Activated CD4-positive, CD25-positive, alpha-beta regulatory T cell treated with anti-CD3 and anti-CD28 coated beads, Interleukin-2, amount 50 U/mL, for 24 hours (primary cell): ENCODE data around the gene NFIC.
"Not testable (repeated sequence)": the region's sequence is repeated elsewhere in the genome, so short reads cannot be mapped to it uniquely, and the experiment has no call there.

ENCODE experiments used
- ATAC-seq, 2 donors: fragments of 150-1000 bp; cut with Tn5 transposase; one replicate each; pipeline ENCODE4 v1.10.0; 2021; ENCODE audit warnings: mild to moderate bottlenecking in 1 of 2, moderate library complexity in 1 of 2

Gene NFIC

DNA sequence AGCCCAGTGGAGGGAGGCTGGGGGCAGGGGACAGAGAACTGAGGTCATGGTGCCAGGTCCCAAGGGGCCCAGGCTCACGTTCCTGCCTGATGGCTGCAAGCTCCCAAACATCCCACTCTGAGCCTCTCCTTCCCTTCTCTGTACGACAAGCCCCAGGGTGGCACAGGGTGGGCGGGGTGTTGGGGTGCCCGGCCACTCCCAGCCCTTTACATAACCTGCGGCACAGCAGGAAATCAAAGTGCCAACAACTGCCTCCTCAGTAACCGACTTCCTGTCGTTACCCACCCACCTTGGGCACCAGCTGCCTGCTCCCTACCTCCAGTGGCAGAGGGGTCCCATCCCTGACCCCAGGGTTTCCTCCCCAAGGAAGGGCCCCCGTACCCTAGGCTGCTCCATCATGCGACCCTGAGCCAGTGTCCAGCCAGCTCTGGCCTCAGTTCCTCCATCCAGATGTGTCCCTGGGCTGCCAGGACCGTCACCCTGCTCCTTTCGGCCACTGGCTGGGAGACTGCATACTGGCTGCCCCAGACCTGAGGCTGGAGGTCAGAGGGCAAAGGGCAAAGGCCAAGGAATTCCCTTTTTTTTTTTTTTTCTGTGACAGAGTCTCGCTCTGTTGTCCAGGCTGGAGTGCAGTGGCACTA lies 27.7 kb upstream of the NFIC start:
- ATAC-seq, result peak; percentile 56 to 78

DNA sequence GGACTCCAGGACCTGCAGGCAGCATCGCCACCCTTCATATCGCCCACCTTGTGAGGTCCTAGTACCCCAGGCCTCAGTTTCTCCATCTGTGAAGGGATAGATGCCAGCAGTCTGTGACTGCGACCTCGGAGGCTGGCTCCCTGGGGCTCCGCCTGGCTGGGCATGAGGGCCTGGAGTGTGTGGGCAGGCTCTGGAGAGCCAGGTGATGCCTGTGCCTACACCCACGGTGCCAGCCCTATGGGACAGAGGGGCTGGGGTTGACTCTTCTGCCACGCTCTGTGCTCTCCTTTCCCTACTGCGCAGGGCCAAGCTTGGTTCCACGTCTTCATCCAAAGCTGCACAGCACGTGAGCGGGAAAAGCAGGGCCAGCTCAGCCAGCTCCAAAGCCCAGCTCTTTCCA lies 26.0 kb upstream of the NFIC start:
- ATAC-seq, result no peak

DNA sequence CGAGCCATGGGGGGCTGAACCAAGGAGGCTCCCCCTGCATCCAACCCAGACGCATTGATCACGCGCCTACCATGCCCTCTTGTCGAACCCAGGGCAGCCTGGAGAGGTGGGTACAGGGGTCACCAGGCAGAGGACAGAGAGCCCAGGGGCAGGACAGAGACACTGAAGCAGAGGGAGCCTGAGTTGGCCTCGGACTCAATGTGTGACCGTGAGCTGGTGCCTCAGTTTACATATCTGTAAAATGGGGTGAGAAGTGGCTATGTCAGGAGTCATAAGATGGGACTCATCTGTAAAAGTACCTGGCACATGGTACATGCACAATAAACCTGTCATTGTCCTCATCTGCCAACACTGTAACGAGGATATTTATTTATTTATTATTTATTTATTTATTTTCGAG lies 24.1 kb upstream of the NFIC start:
- no peak for ATAC-seq

DNA sequence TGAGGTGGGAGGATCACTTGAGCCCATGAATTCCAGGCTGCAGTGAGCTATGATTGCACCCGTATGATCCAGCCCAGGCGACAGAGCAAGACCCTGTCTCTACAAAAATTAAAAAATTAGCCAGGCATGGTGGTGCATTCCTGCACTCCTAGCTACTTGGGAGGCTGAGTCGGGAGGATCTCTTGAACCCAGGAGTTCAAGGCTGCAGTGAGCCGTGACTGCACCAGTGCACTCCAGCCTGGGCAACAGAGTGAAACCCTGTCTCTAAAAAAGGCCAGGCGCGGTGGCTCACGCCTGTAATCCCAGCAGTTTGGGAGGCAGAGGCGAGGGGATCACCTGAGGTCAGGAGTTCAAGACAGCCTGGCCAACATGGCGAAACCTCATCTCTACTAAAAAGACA lies 23.4 kb upstream of the NFIC start:
- ATAC-seq, result not testable (repeated sequence)

DNA sequence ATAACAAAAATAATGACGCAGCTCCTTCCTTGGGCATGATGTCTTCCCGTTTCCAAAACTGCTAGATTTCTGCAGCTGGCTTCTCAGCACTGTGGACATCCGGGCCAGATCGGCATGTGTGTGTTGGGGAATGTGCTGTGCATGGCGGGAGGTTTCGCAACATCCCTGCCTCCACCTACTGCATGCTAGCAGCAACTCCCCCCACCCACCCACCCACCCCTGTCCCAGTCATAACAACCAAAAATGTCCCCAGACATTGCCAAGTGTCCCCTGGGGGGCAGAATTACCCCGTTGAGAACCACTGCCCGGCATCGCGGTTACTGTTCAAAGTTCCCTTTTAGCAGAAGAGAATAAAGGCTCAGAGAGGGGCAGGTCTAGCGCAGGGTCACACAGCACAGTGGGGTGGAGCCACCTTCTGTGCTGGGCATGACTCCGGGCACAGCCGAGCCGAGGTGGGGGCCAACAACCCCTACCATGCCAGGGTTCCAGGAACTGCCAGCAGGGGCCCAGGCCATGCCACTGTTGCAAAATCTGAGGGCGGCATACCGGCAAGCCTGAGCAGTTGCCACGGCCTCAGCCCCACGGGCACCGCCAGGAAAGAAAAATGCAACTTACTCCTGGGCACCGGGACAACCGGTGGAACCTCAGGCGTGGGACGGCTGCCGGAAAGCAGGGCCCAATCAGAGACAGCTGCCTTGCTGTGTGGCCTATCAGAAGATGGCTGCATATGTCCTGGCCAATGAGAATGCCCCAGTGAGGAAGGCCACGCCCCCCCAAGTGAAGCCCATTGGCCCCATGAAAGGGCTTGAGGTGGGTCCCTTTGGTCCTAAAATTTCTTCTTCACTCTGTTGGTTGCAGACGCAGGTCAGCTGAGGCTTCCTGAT lies 22.5 kb upstream of the NFIC start:
- ATAC-seq, result peak; percentile 71 to 90

DNA sequence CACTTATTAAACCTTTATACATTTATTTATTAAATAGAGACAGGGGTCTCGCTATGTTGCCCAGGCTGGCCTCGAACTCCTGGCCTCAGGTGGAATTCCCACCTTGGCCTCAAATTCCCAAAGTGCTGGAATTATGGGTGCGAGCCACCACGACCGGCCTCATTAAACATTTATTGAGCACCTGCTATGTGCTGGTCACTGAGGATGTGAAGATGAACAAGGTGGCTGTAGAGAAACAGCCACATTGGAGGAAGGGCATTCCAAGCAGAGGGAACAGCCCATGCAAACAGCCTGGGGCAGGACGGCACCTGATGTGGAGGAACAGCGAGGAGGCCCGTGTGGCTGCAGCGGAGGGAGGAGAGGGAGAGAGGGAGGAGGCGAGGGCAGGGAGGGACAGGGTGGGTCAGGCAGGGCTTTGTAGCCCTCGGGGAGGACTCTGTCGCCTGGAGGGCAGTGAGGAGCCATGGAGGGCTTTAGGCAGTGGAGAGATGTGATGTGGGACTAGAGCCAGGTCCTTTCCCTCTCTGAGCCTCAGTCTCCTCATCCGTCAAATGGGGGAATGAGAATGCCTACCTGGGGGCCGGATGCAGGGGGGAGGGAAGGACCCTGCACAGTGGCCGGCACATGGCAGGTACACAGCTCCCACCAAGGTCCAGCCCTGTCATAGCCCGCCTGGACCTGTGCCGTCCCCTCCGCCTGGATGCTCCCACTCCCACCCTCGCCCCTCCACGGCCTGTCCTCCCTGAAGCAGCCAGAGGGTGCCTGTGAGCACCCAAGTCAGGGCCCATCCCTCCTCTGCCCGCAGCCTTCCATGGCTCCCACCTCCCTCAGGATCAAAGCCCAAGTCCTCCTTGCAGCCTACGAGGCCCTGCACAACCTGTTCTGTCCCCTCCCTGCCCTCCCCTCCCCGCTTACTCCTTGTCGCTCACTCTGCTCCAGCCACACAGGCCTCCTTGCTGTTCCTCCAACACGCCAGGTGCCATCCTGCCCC lies 21.5 kb upstream of the NFIC start:
- no peak for ATAC-seq

DNA sequence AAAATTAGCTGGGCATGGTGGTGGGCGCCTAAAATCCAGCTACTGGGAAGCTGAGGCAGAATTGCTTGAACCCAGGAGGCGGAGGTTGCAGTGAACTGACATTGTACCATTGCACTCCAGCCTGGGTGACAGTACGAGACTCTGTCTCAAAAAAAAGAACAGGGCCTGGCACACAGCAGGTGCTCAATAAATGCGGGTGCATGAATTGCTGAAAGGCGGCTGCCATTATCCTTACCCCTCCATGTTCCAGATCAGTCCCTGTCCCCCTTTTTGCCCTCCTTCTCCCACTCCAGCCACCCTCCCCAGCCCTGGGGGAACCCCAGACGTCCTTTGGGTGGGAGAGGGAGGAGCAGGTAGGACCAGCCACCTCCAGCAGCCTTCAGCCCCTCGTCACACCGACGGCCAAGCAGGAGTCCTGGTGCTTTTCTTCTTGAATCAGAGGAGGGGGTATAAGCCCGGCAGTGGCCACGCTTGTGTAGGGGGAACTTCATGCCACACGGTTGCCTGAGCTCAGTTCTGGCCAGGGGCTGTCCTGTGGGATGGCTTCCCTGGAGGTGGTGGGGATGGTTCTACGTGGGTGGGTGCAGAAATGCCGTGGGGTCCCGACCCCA lies 20.4 kb upstream of the NFIC start:
- ATAC-seq, result no peak

DNA sequence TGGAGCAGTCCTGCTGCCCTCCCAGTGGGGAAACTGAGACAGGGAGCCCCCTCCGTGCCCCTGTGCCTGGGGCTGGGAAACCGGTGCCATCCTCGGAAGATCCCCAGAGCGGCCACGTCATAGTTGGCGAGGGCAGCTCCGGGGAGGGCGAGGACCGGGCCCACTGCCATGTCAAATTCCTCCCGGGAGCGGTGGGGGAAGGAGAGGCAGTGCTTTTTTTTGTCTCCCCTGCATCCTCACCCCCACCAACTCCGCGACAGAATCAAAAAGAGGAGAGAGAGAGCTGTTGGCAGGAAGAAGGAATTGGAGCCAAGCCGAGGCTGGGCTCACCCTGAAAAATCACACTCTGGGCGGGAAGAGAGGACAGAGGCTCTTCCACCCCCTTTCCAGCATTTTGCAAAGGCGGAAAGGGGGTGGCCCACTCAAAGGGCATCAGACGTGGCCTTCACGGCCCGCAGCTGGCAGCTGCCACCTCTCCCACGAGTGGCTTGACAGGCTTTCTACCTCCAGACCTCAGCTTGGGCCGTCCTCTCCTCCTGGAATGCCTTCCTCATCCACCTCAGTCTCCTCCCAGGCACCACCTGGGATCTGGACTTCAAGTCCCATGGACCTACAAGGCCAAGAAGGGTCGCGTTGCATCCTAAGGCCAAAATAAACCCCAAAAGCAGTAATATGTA lies 19.6 kb upstream of the NFIC start:
- no peak for ATAC-seq

DNA sequence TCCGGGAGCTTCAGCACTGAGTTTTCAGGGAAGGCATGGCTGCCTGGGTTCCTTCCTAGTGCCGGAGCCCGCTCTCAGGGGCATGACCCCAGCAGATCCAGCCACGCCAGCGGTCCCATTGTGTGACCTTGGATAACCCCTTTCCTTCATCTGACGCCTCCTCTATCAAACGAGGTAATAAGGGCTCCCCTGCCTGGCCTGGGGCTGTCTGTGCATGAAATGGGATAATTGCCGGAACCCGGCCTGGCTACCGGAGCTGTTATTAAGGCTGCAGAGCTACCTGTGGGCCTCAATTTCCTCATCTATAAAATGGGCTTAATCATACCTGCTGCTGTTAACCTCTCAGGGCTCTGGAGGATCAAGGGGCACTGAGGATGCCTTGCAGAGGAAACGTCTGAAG lies 18.3 kb upstream of the NFIC start:
- ATAC-seq, result no peak

DNA sequence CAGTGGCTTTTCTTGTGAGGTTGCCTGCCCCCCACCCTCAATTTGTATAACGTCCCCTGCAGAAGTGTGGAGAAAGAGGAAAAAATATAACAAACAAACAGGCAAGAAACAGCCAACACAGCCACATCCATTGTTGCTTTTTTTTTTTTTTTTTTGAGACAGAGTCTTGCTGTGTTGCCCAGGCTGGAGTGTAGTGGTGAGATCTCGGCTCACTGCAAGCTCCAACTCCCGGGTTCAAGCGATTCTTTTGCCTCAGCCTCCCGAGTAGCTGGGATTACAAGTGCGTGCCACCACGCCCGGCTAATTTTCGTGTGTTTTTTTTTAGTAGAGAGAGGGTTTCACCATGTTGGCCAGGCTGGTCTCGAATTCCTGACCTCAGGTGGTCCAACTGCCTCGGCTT lies 17.9 kb upstream of the NFIC start:
- ATAC-seq, result not testable (repeated sequence)

DNA sequence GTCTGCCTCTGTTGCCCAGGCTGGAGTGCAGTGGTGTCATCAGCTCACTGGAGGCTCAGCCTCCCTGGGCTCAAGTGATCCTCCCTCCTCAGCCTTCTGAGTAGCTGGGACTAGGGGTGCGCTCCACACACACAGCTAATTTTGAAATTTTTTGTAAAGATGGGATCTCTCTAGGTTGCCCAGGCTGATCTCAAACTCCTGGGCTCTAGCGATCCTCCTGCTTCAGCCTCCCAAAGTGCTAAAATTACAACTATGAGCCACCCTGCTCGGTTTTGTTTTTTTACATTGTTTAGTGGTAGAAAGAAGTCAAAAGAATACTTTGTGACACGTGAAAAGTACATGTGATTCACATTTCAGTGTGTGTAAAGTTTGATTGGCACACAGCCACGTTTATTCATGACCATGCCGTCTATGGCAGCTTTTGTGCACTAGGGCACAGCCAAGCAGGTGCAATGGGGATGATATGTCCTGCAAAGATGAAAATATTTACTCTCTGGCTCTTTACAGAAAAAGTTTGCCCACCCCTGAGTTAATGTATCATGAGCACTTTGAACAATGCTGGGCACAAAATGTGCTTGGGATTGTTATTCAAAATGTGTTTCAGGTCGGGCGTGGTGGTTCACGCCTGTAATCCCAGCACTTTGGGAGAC lies 16.2 kb upstream of the NFIC start:
- ATAC-seq, result no peak

DNA sequence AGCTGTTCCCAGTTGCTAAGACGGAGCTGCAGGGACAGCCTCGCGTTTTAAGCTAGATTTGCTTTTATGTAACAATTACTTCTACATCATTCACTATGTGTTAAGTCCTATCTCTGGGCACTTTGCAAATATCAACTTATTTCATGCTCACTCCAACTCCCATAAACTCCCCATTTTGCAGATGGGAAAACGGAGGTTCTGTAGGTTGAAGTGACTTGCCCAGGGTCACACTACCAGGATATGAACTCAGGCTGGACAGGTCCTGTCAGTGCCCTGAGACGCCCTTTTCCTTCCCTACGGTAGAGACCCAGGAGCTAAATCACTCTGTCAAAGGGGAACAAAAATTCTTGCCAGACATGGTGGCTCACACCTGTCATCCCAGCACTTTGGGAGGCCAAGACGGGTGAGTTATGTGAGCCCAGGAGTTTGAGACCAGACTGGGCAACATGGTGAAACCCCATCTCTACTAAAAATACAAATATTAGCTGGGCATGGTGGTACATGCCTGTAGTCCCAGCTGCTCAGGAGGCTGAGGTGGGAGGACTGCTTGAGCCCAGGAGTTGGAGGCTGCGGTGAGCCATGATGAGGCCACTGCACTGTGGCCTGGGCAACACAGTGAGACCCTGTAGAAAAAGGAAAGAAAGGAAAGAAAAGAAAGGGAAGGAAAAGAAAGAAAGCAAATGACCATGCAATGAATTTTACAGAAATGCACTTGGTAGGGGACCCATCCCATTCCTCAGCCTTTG lies 14.5 kb upstream of the NFIC start:
- ATAC-seq, result no peak

DNA sequence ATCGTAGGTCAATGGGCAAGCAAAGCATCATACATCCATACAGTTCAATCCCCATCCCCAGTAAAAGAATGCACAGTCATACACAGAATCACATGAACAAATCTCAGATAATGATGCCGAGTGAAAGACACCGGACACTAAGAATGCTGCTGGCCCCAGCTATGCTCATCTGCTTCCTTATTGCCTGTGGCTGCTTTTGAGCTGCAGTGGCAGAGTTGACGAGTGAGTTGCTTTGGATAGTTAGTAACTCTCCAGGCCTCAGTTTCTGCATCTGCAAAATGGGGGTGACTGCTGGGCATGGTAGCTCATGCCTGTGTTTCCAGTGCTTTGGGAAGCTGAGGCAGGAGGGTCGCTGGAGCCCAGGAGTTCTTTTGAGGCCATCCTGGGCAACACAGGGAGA lies 12.9 kb upstream of the NFIC start:
- no peak for ATAC-seq

DNA sequence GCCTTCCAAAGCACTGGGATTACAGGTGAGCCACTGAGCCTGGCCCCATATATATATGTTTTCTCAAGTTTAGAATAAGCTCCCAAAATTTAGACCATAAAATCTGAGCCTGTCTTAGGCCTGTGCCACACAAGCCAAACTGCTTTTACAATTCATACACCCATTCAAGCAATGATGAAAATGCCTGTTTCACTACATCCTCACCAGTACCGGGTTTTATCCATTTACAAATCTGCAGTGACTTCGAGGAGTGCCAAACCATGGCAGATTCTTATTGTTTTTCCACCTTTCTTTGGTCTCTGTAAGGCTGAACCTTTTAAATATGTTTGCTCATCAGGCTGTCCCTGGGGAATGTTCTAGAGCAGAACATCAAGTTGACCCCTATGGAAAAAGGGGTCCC lies 9.6 kb upstream of the NFIC start:
- no peak for ATAC-seq

DNA sequence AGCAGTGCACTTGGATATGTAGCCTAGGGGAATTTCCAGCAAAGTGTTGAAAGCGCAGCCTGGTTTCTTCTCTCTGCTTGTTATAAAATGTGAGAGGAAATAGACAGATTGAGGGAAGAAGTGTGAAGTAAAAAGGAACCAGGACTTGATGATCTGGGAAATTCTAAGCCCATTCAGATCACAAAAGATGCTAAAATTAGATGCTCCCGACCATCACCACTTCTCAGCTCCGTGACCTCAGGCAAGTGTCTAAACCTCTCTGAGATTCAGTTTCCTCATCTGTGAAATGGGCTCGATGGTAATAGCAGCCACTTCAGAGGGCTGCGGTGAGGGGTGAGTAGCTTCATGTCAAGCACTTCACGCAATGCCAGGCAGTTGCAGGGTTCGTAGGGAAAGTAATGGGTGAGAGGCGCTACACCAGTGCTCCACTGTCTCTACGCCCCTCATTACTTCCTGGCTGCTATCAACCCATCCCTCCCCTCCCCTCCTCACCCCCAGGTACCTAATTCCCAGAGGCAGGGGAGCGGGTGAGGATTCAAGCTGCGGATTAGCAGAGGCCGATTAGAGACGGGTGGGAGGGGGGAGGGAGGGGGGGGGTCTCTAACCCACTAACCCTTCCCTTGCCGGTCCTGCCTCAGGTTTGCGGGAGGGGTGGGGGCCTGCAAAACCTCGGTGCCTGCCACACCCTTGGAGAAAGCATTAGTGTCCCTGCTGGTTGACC lies 9.0 kb upstream of the NFIC start:
- ATAC-seq, result no peak

DNA sequence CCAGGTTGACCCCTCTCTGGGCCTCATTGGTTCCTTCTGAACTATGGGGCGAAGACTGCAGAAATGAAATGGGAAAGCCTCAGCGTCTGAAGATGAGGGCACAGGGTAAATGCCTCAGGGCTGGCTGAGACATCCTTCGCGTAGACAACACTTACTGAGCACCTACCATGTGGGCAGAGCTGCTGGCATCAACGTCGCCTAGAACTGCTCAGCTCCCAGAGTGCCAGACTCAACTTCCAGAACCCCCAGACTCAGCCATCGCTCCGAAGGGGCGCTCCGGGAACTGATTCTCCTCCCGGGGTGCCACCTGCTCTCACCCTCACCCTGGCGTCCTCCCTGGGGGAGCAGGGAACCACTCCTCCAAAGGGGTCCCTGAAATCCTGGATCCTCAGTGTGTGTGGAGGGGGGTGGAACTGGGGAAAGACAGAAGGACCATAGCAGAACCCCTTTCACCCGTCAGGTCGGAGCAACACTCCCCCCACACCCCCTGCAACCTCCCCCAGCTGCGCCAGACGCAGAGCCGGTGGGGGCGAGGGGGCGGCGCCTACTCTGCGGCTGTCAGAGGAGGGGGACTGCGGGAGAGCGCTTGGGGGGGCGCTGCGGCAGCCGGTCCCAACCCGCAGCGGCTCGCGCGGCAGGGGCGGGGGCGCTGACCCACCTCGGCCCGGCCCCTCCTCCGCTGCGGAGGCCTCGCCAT lies 8.2 kb upstream of the NFIC start:
- ATAC-seq, result no peak

DNA sequence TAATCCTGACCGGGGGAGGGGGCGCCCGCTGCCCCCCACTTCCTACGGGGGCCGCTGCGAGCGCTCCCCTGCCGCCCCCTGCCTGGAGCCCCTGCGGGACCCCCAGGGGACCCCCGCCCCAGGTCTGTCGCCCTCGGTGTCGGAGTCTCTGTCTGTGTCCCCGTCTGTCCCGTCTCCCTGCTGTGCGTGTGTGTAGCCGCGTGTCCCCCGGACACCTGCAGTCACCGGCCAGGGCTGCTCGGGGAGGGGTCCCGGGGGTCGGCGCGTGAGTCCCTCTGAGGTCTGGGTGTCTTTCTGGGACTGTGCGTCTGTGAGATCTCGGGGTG lies 7.7 kb upstream of the NFIC start:
- ATAC-seq, result no peak

DNA sequence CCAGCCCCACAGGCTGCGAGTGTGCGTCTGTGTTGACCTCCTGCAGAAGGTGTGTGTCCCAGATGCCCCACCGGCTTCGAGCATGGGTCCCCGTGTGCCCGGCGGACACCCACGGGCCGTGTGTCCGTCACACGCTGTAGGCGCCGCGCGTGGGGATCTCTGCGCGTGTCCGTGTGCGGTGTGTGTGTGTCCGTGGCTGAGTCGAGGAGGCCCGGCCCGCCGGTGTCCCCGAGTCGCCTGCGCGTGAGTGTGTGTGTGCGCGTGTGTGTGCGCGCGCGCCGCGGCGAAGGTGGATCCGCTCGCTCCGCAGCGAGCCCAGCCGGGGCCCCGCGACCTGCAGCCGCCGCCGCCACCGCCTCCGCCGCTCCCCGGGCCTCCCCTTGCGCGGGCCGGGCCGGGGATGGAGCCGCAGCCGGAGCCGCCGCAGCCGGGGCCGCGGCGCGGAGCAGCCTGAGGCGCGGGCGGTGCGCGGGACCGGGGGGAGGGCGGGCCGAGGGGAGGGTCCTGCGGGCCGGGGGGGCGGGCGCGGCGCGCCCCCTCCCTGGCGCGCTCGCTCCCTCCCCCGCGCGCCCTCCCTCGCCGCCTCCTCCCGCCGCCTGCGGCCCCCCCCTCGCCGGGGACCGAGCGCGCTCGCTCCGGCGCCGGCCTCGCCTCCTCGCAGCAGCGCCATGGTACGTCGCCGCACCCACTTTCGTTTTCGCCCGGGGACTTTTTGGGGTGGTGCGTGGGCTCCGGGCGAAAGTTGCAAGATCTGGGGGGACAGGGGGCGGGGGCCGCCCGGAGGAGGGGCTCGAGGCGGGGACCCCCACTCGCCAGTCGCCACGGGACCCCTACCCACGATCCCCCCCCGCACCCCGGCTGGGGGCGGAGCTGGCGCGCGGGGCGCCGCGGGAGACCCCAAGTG lies 7.1 kb upstream of the NFIC start:
- peak; percentile 37 to 44 for ATAC-seq
